ENCODE measurements around the gene VSTM2B.

The VSTM2B gene

DNA sequence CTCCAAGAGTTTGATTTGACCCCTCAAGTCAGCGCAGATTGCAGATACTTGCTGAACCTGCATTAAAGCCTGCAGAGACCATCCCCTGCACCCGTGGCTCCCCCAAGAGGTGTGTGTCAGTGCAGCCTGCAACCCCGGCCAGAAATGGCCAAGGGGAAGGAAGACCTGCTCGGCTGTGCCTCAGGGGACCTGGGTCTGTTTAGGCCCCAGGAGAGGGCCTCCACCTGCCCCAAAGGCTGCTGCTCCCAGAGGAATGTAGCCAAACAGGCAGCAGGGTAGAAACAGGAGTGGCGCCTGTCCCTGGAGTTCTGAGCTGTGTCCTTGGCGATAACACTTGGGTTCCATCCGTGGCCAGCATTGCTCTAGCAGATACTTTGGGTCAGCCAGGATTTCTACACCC, 88.3 kb downstream of the VSTM2B start:
- Histone ChIP-seq H3K27me3 (ENCODE audit: control insufficient read depth in 1 of 2, insufficient read depth in 2 of 2, low read length in 2 of 2) (no peaks in the 10 kb centered on the region), H3K9ac (ENCODE audit: low read length in 2 of 2) (no peak overlapping the region), H3K27ac (ENCODE audit: low read length) (no peak overlapping the region), H3K9me3 (ENCODE audit: control insufficient read depth in 2 of 2, low read length in 2 of 2) (no peaks in the 10 kb centered on the region), H3K4me3 (ENCODE audit: low read length in 2 of 2) (no peak overlapping the region), H3K4me1 (ENCODE audit: control insufficient read depth, insufficient read depth, low read length) (peaks cover 5% of the 10 kb centered on the region), H3K36me3 (ENCODE audit: control insufficient read depth in 2 of 2, insufficient read depth in 2 of 2, low read length in 2 of 2) (peaks cover 57 to 58% of the 10 kb centered on the region in 2 donors)

Measured in stomach smooth muscle (tissue), 2 donors.